Stimulated activated CD4-positive, alpha-beta T cell treated with anti-CD3 and anti-CD28 coated beads, TNF-alpha, amount 100 ng/mL, for 1 hour (primary cell): Measurements from ENCODE around the gene MED12L.
"Not testable (repeated sequence)": the region's sequence is repeated elsewhere in the genome, so short reads cannot be mapped to it uniquely, and the experiment has no call there.

Experiments used
- DNase-seq, 3 donors: peaks; one replicate each; pipeline ENCODE4 v3.0.0-alpha.2; 2020; ENCODE audit warnings: low read depth in 3 of 3, low spot score in 1 of 3

MED12L gene

DNA sequence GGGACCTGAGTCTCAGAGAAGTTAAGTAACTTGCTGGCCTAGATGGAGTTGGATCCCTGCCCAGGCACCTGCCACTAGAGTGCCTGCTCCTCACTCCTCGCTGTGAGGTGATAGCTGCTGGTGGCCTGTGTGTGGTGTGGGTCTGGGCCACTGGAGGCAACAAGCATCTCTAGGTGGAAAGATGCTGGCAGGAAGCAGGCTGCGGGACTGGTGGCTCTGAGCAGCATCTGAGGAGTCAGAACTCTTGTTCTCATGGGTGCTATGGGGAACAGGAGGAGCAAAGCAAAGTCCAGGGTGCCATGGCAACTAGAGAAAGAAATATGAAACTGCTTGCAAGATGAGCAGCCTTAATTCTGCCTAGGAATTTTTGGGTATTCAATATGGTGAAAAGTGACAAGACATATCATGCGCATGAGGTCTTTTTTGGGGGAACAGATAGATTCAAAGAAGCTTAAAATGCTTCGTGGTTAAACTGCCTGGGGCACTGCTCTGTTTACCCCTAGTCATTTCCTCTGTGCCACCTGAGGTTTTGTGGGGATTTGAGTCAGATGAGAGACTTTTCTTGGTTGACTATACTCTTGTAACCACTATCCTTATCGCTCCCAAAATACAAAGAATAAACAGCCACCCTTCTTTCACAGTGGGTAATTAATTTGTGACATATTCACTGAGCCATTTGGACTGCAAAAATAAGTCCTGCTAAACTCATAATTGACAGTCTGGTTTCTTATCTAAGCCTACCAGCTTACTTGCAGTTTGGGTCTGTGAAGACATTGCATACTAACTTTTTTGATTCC lies 50.3 kb downstream of the MED12L start:
- no peak for DNase-seq

- DNase-seq = no peak
Measured at GRCh38 chr3:151142929-151143328, 57.5 kb downstream of the MED12L start.

- DNase-seq = no peak
Measured at GRCh38 chr3:151144016-151144415, 58.6 kb downstream of the MED12L start.

GRCh38 chr3:151144760-151145159 lies 59.3 kb downstream of the MED12L start:
- DNase-seq = no peak

DNA sequence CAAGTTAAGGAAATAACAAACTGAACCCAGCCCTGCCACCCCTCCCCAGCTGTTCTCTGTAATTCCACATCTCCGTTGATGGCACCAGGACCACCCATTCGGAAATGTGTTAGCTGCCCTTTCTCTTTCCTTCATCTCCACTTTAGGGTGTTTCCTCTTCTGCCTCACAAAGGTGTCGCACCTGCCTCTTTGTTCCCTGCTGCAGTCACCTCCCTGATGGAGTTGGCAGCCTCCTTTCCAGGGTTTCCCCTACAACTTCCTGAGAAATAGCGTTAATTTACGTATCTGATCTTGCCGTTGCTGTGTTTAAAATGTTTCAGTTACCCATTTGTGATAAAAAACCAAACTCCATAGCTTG lies 60.2 kb downstream of the MED12L start:
- DNase-seq = no peak

- no peak for DNase-seq
Measured at GRCh38 chr3:151146071-151146730, 60.7 kb downstream of the MED12L start.

DNA sequence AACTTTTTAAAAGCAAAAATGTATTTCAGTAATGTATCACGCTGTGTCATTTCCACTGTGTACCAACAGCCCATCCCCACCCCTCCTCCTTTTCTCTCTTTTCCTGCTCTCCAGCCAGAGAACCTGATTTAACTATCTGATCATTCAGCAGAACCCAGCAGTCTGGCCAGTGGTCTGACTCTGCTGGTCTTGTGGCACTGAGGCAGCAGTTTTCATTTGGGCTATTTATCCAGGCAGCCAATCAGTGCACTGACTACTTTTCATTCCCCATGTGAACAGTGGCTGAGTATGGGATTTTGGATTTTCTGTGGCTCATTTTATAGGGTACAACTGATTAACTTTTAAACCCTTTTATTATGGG lies 61.2 kb downstream of the MED12L start:
- no peak for DNase-seq

GRCh38 chr3:151147299-151147698 lies 61.8 kb downstream of the MED12L start:
- no peak for DNase-seq

DNA sequence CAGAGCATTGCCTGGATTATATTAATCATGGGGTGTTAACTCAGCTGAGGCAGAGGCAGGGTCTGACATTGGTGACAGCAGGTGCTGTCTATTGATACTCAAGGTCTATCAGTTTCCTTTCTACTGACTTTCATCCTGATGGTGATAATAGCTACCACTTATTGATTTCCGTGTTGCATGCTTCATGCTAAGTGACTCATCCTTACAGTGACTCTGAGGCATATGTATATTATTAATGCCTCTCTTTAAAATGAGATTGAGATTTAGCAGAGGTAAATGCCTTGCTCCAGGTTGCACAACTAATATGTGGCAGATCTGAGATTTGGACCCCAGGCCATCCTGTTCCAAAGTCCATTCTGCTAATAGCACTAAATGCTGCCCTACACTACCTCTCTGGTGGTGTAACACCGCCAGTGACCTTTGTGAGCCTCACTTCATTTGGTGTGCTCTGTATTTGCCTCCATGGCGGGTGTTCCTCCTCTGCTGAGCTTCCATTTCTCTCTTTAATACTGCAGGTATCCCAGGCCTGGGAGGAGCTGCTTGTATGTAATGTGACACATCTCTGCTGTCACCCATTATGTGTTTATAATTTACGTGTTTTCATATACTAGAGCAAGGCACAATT lies 67.1 kb downstream of the MED12L start:
- DNase-seq = no peak

DNA sequence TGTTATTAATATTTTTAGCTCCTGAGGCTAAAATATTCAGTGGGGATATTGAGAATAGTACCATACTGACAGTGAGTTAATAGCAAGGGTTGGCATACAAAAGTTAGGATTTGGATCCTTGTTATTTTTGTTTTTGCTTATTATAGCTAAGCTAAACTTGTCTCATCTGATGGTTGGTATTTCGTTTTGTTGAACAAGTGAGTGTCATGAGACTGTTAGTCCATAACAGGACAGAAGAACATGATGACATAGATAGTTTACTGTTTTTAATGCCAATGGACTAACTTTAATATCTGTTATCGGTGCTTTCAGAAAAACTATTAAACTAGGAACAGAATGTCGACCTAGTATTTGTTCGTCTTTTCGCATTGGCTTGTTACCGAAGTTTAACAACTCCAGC lies 69.1 kb downstream of the MED12L start:
- DNase-seq = no peak

DNA sequence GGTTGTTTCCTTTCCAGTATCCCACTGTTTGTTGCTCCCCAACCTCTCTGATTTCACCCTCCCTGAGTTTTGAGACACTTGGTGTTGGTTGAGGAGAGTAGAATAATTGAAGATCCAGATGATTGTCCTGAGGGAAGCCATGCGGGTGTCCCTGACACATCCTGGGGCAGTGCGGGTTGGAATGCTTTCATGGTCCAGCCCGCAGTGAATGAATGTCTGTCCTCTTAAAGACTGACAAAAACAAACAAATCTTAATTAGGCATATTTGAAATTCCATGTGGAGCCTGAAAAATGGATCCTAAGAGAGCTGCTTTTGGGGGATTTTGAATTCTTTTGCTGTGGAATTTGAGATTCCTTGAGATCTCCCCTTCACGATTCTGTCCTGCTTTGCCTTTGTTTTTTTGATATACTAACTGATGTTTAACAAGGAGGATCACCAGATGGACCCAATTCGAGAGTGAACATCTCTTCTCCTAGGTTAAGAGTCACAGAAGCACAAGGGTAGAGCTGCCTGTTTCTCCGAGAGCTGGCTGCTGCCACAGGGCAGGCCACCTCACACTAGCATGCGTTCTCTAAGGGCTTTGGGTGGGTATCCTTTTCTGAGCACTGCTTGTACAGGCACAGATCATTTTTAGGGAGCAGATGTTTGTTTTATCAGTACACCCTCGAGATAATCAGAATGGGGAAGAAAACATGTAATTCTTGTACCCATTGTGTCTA lies 70.1 kb downstream of the MED12L start:
- DNase-seq = no peak

DNA sequence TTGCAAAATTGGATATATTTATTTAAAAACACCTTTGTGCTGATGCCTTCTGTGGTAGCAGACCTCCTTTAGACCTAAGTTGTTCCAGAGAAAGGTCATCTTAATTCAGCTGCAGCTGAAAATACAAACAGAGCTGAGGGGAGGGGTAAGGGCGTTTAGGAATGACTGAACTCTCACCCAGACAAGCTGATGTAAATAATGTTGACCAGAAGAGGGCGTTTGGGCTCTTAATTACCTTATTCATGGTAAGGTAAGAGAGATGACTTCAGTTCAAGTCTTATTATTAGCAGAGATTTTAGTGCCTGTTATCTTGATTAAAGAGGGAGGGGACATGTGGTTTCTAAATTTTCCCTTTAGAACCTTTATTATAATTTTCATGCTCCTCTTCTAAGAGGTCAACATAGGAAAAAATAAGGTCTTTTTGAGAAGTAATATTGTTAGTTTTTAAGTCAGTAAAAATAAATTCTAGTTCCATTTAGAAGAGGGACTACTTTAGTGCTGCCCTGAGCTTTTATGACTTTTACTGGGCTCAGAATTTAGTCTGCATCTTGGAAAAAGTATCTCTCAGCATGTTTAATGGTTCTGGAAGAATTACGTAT lies 71.3 kb downstream of the MED12L start:
- DNase-seq = no peak

GRCh38 chr3:151159806-151160205 lies 74.3 kb downstream of the MED12L start:
- no peak for DNase-seq

DNA sequence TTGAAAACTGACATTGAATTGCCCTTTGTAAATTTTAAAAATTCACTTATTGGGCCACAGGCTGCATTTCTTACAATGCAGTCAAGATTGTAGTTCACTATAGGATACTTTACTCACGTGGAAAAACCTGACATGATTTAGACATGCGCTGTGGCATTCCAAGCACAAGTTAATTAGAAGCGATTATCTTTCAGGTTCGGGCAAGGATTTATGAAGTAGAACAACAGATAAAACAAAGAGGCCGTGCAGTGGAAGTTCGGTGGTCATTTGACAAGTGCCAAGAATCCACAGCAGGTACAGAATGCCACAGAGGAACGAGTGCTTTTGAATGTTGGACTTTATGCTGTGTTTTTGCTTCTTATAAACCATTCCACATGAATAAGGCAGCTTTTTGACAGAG lies 79.8 kb downstream of the MED12L start:
- no peak for DNase-seq

GRCh38 chr3:151166161-151166560 lies 80.7 kb downstream of the MED12L start:
- DNase-seq = no peak

- DNase-seq = peak; percentile 58 to 73 (median 66)
Measured at GRCh38 chr3:151168269-151169094, 83.0 kb downstream of the MED12L start.

- no peak for DNase-seq
Measured at GRCh38 chr3:151169262-151169947, 83.9 kb downstream of the MED12L start.

- DNase-seq = not testable (repeated sequence)
Measured at GRCh38 chr3:151169948-151170679, 84.7 kb downstream of the MED12L start.

DNA sequence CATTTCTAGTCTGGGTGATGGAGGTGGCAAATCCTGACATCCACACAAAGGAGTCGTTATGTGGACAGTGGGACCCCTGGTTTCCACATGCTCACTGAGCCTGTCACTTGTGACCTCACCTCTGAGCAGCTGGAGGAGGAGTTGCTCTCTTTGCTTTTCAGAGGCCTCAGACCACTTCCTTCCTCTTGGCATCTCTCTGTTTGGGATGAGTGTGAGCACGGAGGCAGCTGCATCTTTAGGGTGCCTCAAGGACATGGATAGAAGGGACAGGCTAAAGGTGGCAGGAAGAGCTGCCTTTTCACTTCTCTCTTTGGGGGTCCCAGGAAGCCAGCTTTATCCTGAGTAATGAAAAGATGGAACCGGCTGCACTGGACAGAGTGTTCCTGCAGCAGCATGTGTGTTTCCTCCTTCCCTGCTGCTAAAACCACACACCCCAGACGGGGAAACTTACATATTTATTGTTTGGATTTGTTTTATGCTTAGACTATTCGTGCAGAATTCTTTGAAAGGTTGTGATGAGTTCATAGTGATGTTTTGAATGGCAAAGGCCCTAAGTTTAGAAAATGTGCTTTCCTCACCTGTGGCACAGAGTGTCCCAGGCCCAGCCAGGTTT lies 85.8 kb downstream of the MED12L start:
- no peak for DNase-seq
